GM12878 (cell line): ENCODE results near the gene FAM20B. TPM values are rescaled to one million over a fixed set of nuclear protein-coding genes. Genes with fewer than 3 reads are reported as not detected.

Experiments used
- ATAC-seq: fragments of 200-7000 bp; cut with Tn5 transposase; 3 replicates; pipeline ENCODE4 v1.9.1; 2020; ENCODE audit warnings: mild to moderate bottlenecking, moderate library complexity
- BruUV-seq: library from RNA; stranded (reverse); fragments of 400-500 nt; replicated peaks from 2 replicates; lab custom pipeline; 2021; lab: Mats Ljungman, UMichigan
- CTCF ChIA-PET: fragments of 300-600 bp; sonication (Branson Sonifier 250); formaldehyde crosslinking; extraction: SDS; loops from one replicate; lab custom pipeline; 2021; ENCODE audit warnings: inconsistent platforms; lab: Yijun Ruan, JAX
- POLR2A ChIA-PET: fragments of 350-600 bp; formaldehyde crosslinking; extraction: SDS; loops from one replicate; lab custom pipeline; 2021; ENCODE audit warnings: inconsistent platforms; lab: Charles Lee
- RAD21 ChIA-PET: fragments of 300-600 bp; sonication (Branson Sonifier 250); formaldehyde crosslinking; loops from one replicate; lab custom pipeline; 2023; ENCODE audit warnings: antibody characterized with exemption; ENCODE audit not compliant: unreplicated experiment; lab: Charles Lee
- SMC1A ChIA-PET: fragments of 300-600 bp; sonication (Branson Sonifier 250); formaldehyde crosslinking; loops from one replicate; lab custom pipeline; 2023; ENCODE audit not compliant: unreplicated experiment, uncharacterized antibody; lab: Charles Lee
- DNase-seq: peaks from one replicate; pipeline ENCODE4 v3.0.0-alpha.2; 2011; ENCODE audit warnings: low read depth, low spot score
- FAIRE-seq: peaks from 3 replicates; lab custom pipeline; 2011; peaks lifted over from hg19 to GRCh38; lab: Jason Lieb, UNC
- H2AFZ ChIP-seq: 2 replicates; pipeline ENCODE4 v1.6.0; 2011; ENCODE audit warnings: low read depth, low read length, control low read depth; ENCODE audit not compliant: control insufficient read depth
- H3K27ac ChIP-seq: 2 replicates; pipeline ENCODE4 v1.5.1; 2011; ENCODE audit warnings: control low read depth; ENCODE audit not compliant: control insufficient read depth, insufficient read depth
- H3K27me3 ChIP-seq, 2 experiments: replicated peaks in 1 of 2; 2 replicates each; pipeline versions ENCODE4 v1.6.0 to v1.6.1; 2011; ENCODE audit warnings: low read length in 1 of 2; ENCODE audit not compliant: control insufficient read depth in 2 of 2, insufficient read depth in 2 of 2
- H3K36me3 ChIP-seq, 2 experiments: 2 replicates each; pipeline ENCODE4 v1.5.1; 2011; ENCODE audit warnings: low read length in 1 of 2; ENCODE audit not compliant: control insufficient read depth in 2 of 2, insufficient read depth in 2 of 2
- H3K4me1 ChIP-seq: 2 replicates; pipeline ENCODE4 v1.6.1; 2011; ENCODE audit warnings: mild to moderate bottlenecking, low read length, moderate library complexity, mixed read lengths; ENCODE audit not compliant: control insufficient read depth, insufficient read depth
- H3K4me2 ChIP-seq: 2 replicates; pipeline ENCODE4 v1.6.0; 2011; ENCODE audit warnings: control low read depth; ENCODE audit not compliant: control insufficient read depth, insufficient read depth
- H3K4me3 ChIP-seq: fragments of 200-600 bp; sonication (generic); 2 replicates; pipeline ENCODE4 v1.5.1; 2016
- H3K79me2 ChIP-seq: 2 replicates; pipeline ENCODE4 v1.6.0; 2011; ENCODE audit warnings: low read length; ENCODE audit not compliant: control insufficient read depth, insufficient read depth
- H3K9ac ChIP-seq: 2 replicates; pipeline ENCODE4 v1.8.0; 2011; ENCODE audit warnings: low read length, control low read depth, mixed read lengths; ENCODE audit not compliant: control insufficient read depth, insufficient read depth
- H3K9me3 ChIP-seq: replicated peaks from 3 replicates; pipeline ENCODE4 v1.5.1; 2011; ENCODE audit warnings: mild to moderate bottlenecking, low read length; ENCODE audit not compliant: control insufficient read depth, insufficient read depth
- H4K20me1 ChIP-seq: 2 replicates; pipeline ENCODE4 v1.6.0; 2011; ENCODE audit not compliant: control insufficient read depth, insufficient read depth
- BHLHE40 ChIP-seq, 2 experiments: fragments of 450-650 bp in 1 of 2; IDR thresholded peaks; 2 replicates each; pipeline ENCODE4 v1.6.1; 2011 to 2017; ENCODE audit warnings: low read depth in 2 of 2, borderline replicate concordance in 1 of 2, improper control_type of control experiment in 1 of 2, low read length in 1 of 2, mild to moderate bottlenecking in 1 of 2
- NR2F1 ChIP-seq: fragments of 450-650 bp; conservative IDR thresholded peaks from 2 replicates; pipeline ENCODE4 v1.6.1; 2017; ENCODE audit warnings: mild to moderate bottlenecking
- PAX5 ChIP-seq: IDR thresholded peaks from 2 replicates; pipeline ENCODE4 v1.6.1; 2011; ENCODE audit warnings: low read depth, low read length, borderline replicate concordance
- POU2F2 ChIP-seq: IDR thresholded peaks from 3 replicates; pipeline ENCODE4 v1.6.1; 2011; ENCODE audit warnings: low read depth, mild to moderate bottlenecking, low read length, borderline replicate concordance
- RAD21 ChIP-seq: IDR thresholded peaks from 2 replicates; pipeline ENCODE4 v1.6.1; 2011; ENCODE audit warnings: mild to moderate bottlenecking, low read depth, low read length, moderate library complexity; ENCODE audit not compliant: insufficient read depth
- SMARCA5 ChIP-seq: fragments of 450-650 bp; IDR thresholded peaks from 2 replicates; pipeline ENCODE4 v1.6.1; 2017; ENCODE audit warnings: mild to moderate bottlenecking
- SMC3 ChIP-seq: IDR thresholded peaks from 2 replicates; pipeline ENCODE4 v1.6.1; 2011; ENCODE audit warnings: low read length, improper control_type of control experiment, borderline replicate concordance
- STAT1 ChIP-seq: fragments of 450-650 bp; conservative IDR thresholded peaks from 2 replicates; pipeline ENCODE4 v1.6.1; 2014; ENCODE audit warnings: antibody characterized with exemption, mild to moderate bottlenecking
- YBX1 ChIP-seq: fragments of 450-650 bp; IDR thresholded peaks from 2 replicates; pipeline ENCODE4 v1.6.1; 2016; ENCODE audit warnings: antibody characterized with exemption
- YY1 ChIP-seq: IDR thresholded peaks from 2 replicates; pipeline ENCODE4 v1.6.1; 2011; ENCODE audit warnings: low read depth, mild to moderate bottlenecking, low read length
- WGBS: methylation state at CpG from one replicate; pipeline ENCODE4 v1.1.6; 2016; ENCODE audit warnings: low lambda C conversion rate; ENCODE audit not compliant: insufficient replicate concordance, insufficient coverage; ENCODE audit errors: missing lambda C conversion rate; 5-methylcytosine and 5-hydroxymethylcytosine counted together
- in situ Hi-C: fragments of 300-500 bp; cut with MboI; formaldehyde crosslinking; loops from 9 replicates; pipeline ENCODE4 v1.14.3; 2018; ENCODE audit warnings: mixed read lengths
- intact Hi-C: fragments of 100-400 bp; cut with micrococcal nuclease; formaldehyde crosslinking; loops from one replicate; pipeline ENCODE4 v1.14.2; 2022; ENCODE audit not compliant: unreplicated experiment
- polyA plus RNA-seq, 11 experiments: library from polyadenylated mRNA; depleted of rRNA in 4 of 11; unstranded in 6 of 11; stranded (reverse) in 5 of 11; fragments of >200 nt; fragmentation: Nextera tagmentation in 4 of 11; fragmentation: Illumina TruSeq in 1 of 11; extraction: Ambion mirVana in 4 of 11; extraction: Trizol in 1 of 11; gene quantifications; 1 replicate in 1 of 11; 2 replicates in 10 of 11; pipeline versions ENCODE4 v1.2.1 to v1.2.3, GENCODE V29; 2011 to 2016; ENCODE audit warnings: inconsistent platforms in 2 of 11, missing spikeins in 2 of 11, low read depth in 1 of 11
- total RNA-seq, 4 experiments: library from RNA; depleted of rRNA in 3 of 4; stranded (reverse); fragments of >200 nt in 3 of 4; fragmentation: Illumina TruSeq in 1 of 4; extraction: Trizol in 1 of 4; gene quantifications; 2 replicates each; pipeline versions ENCODE4 v1.2.1 to v1.2.3, GENCODE V29; 2013 to 2021
- TF ChIP-seq, protein P1 (sequence below): fragments of 450-650 bp; IDR thresholded peaks from 2 replicates; pipeline ENCODE4 v1.6.1; 2016; ENCODE audit warnings: mild to moderate bottlenecking
- TF ChIP-seq, protein P2 (sequence below): fragments of 450-650 bp; IDR thresholded peaks from 2 replicates; pipeline ENCODE4 v1.6.1; 2014; ENCODE audit warnings: mild to moderate bottlenecking
- TF ChIP-seq, protein P3 (sequence below), 3 experiments: IDR thresholded peaks in 2 of 3; conservative IDR thresholded peaks in 1 of 3; 2 replicates each; pipeline ENCODE4 v1.5.1; 2011; ENCODE audit warnings: low read depth in 3 of 3, low read length in 3 of 3, mild to moderate bottlenecking in 3 of 3, control low read depth in 2 of 3, moderate library complexity in 2 of 3, inconsistent platforms in 1 of 3, mixed read lengths in 1 of 3; ENCODE audit not compliant: control insufficient read depth in 2 of 3, insufficient read depth in 1 of 3; ENCODE audit errors: extremely low read depth in 1 of 3

The FAM20B gene
- total and polyA plus RNA-seq, 10 of the 15 experiments (the other 5 are each of a cell fraction or from before 2014, with no cell fraction given), result 2.4 to 25.6 (median 12.8) TPM

GRCh38 chr1:179002552-179003345 lies 22.9 kb upstream of the FAM20B start:
- no peak overlapping the region for H3K4me3 ChIP-seq
- ChIA-PET CTCF (interaction anchor here (0.6 to 4.1 kb wide), 65 partner anchors 10 to 703 kb away, joined by 3 to 83 read pairs (median 4); partner anchors contain the start of gene AXDND1), RAD21 (interaction anchor here (0.7 to 4.1 kb wide), 20 partner anchors 21 to 692 kb away, joined by 3 to 39 read pairs (median 4); no protein-coding TSS in a partner anchor), POLR2A (interaction anchor here (1.2 kb wide), 1 partner anchor 460 kb away, joined by 5 read pairs; no protein-coding TSS in a partner anchor), SMC1A (interaction anchor here (0.8 to 3.2 kb wide), 25 partner anchors 12 to 691 kb away, joined by 3 to 34 read pairs (median 5); partner anchors contain the start of gene ANGPTL1)
- peak; percentile 92 for FAIRE-seq
- no peak overlapping the region for H3K9ac ChIP-seq
- H3K4me1 ChIP-seq, result no peaks in the 10 kb centered on the region
- no peaks in the 10 kb centered on the region for H4K20me1 ChIP-seq
- H3K27ac ChIP-seq, result no peak overlapping the region
- BruUV-seq, result no TSS peak
- TF ChIP-seq NR2F1, result peak; percentile 63
- TF ChIP-seq YY1, result peak; percentile 47; the same call in 1 of the 2 replicates
- no peak for TF ChIP-seq YBX1
- TF ChIP-seq BHLHE40 (IDR thresholded peaks at IDR 0.05; ENCODE audit: borderline replicate concordance in 1 of 2, low read depth in 2 of 2, low read length in 1 of 2), result peak; percentile 43; a peak in 3 of 4 replicates
- no peak for TF ChIP-seq SMARCA5
- no peak for TF ChIP-seq STAT1
- TF ChIP-seq, protein P1, sequence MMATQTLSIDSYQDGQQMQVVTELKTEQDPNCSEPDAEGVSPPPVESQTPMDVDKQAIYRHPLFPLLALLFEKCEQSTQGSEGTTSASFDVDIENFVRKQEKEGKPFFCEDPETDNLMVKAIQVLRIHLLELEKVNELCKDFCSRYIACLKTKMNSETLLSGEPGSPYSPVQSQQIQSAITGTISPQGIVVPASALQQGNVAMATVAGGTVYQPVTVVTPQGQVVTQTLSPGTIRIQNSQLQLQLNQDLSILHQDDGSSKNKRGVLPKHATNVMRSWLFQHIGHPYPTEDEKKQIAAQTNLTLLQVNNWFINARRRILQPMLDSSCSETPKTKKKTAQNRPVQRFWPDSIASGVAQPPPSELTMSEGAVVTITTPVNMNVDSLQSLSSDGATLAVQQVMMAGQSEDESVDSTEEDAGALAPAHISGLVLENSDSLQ, result no peak
- TF ChIP-seq, protein P2, sequence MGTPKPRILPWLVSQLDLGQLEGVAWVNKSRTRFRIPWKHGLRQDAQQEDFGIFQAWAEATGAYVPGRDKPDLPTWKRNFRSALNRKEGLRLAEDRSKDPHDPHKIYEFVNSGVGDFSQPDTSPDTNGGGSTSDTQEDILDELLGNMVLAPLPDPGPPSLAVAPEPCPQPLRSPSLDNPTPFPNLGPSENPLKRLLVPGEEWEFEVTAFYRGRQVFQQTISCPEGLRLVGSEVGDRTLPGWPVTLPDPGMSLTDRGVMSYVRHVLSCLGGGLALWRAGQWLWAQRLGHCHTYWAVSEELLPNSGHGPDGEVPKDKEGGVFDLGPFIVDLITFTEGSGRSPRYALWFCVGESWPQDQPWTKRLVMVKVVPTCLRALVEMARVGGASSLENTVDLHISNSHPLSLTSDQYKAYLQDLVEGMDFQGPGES, result no peak
- TF ChIP-seq PAX5, result 0 out of 2 replicates have a peak, but pooled peaks have one; percentile 6
- TF ChIP-seq, protein P3, sequence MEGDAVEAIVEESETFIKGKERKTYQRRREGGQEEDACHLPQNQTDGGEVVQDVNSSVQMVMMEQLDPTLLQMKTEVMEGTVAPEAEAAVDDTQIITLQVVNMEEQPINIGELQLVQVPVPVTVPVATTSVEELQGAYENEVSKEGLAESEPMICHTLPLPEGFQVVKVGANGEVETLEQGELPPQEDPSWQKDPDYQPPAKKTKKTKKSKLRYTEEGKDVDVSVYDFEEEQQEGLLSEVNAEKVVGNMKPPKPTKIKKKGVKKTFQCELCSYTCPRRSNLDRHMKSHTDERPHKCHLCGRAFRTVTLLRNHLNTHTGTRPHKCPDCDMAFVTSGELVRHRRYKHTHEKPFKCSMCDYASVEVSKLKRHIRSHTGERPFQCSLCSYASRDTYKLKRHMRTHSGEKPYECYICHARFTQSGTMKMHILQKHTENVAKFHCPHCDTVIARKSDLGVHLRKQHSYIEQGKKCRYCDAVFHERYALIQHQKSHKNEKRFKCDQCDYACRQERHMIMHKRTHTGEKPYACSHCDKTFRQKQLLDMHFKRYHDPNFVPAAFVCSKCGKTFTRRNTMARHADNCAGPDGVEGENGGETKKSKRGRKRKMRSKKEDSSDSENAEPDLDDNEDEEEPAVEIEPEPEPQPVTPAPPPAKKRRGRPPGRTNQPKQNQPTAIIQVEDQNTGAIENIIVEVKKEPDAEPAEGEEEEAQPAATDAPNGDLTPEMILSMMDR (IDR thresholded peaks at IDR 0.05 in 2 of 3, conservative IDR thresholded peaks at IDR 0.05 in 1 of 3; ENCODE audit: control insufficient read depth in 2 of 3, extremely low read depth in 1 of 3, insufficient read depth in 1 of 3, low read depth in 3 of 3, low read length in 3 of 3), result peak; percentile 95 to 97 (median 96); a peak in 5 of 6 replicates
- TF ChIP-seq SMC3, result peak; percentile 96
- peak; percentile 98 for TF ChIP-seq RAD21
- TF ChIP-seq POU2F2, result 0 out of 3 replicates have a peak, but pooled peaks have one; percentile 28
- no peak for DNase-seq
- H3K4me2 ChIP-seq, result peak overlapping the region; percentile 4; the same call in 1 of the 2 replicates
- H3K79me2 ChIP-seq, result no peaks in the 10 kb centered on the region
- WGBS, result 21% methylated on average over 20 of the region's 20 CpGs
- in situ Hi-C loops (loop anchor here (5.0 kb wide), 1 partner anchor 230 kb away; no protein-coding TSS in a partner anchor), intact Hi-C loops (loop anchor here (1.0 to 2.0 kb wide), 5 partner anchors 190 to 692 kb away; no protein-coding TSS in a partner anchor)
- H2AFZ ChIP-seq, result peak overlapping the region; percentile 61
- peak; percentile 95 for ATAC-seq
- H3K36me3 ChIP-seq, result no peaks in the 10 kb centered on the region
- no peaks in the 10 kb centered on the region for H3K9me3 ChIP-seq
- H3K27me3 ChIP-seq, result no peaks in the 10 kb centered on the region
